Trophoblast cell (in vitro differentiated cells and primary cell): ENCODE data around the gene GALNS.

Source experiments
- DNase-seq, 2 donors: peaks; one replicate each; pipeline ENCODE4 v3.0.0-alpha.2; 2016
- H2AFZ ChIP-seq: 2 replicates; pipeline ENCODE4 v1.6.1; 2013; ENCODE audit warnings: low read length, moderate library complexity, mild to moderate bottlenecking; ENCODE audit not compliant: insufficient read depth, poor library complexity
- H2AK5ac ChIP-seq: 2 replicates; pipeline ENCODE4 v1.6.1; 2013; ENCODE audit warnings: mild to moderate bottlenecking, low read length
- H2BK120ac ChIP-seq: 2 replicates; pipeline ENCODE4 v1.6.1; 2013; ENCODE audit warnings: low read length, mild to moderate bottlenecking, moderate library complexity; ENCODE audit not compliant: insufficient read depth, poor library complexity
- H2BK12ac ChIP-seq: 2 replicates; pipeline ENCODE4 v1.6.1; 2013; ENCODE audit warnings: mild to moderate bottlenecking, low read length, moderate library complexity
- H2BK5ac ChIP-seq: 2 replicates; pipeline ENCODE4 v1.6.1; 2013; ENCODE audit warnings: low read length, low read depth, moderate library complexity, mild to moderate bottlenecking; ENCODE audit not compliant: poor library complexity
- H3K14ac ChIP-seq: 2 replicates; pipeline ENCODE4 v1.6.1; 2013; ENCODE audit warnings: mild to moderate bottlenecking, low read length
- H3K18ac ChIP-seq: 2 replicates; pipeline ENCODE4 v1.6.1; 2013; ENCODE audit warnings: mild to moderate bottlenecking, low read length
- H3K23ac ChIP-seq: 2 replicates; pipeline ENCODE4 v1.6.1; 2013; ENCODE audit warnings: low read length
- H3K27ac ChIP-seq: 2 replicates; pipeline ENCODE4 v1.5.1; 2013; ENCODE audit warnings: low read depth, mild to moderate bottlenecking, inconsistent platforms, low read length, moderate library complexity
- H3K27me3 ChIP-seq: 2 replicates; pipeline ENCODE4 v1.6.1; 2013; ENCODE audit warnings: inconsistent platforms, mild to moderate bottlenecking, low read length, moderate library complexity; ENCODE audit not compliant: insufficient read depth
- H3K36me3 ChIP-seq, 2 experiments: 1 replicate in 1 of 2; 2 replicates in 1 of 2; pipeline ENCODE4 v1.6.1; 2013; ENCODE audit warnings: low read length in 2 of 2, mild to moderate bottlenecking in 2 of 2, moderate library complexity in 1 of 2; ENCODE audit not compliant: insufficient read depth in 2 of 2, control insufficient read depth in 1 of 2
- H3K4ac ChIP-seq: 2 replicates; pipeline ENCODE4 v1.6.1; 2013; ENCODE audit warnings: low read depth, mild to moderate bottlenecking, low read length, moderate library complexity
- H3K4me1 ChIP-seq, 2 experiments: 1 replicate in 1 of 2; 2 replicates in 1 of 2; pipeline ENCODE4 v1.6.1; 2013; ENCODE audit warnings: low read length in 2 of 2, mild to moderate bottlenecking in 2 of 2, moderate library complexity in 1 of 2; ENCODE audit not compliant: insufficient read depth in 2 of 2, control insufficient read depth in 1 of 2
- H3K4me2 ChIP-seq: 2 replicates; pipeline ENCODE4 v1.6.1; 2013; ENCODE audit warnings: inconsistent platforms, mild to moderate bottlenecking, low read length, moderate library complexity
- H3K4me3 ChIP-seq: 2 replicates; pipeline ENCODE4 v1.5.1; 2013; ENCODE audit warnings: mild to moderate bottlenecking, low read depth, low read length, inconsistent platforms
- H3K79me1 ChIP-seq: one replicate; pipeline ENCODE4 v1.6.1; 2013; ENCODE audit warnings: low read length
- H3K79me2 ChIP-seq: 2 replicates; pipeline ENCODE4 v1.6.1; 2013; ENCODE audit warnings: low read length, mild to moderate bottlenecking; ENCODE audit not compliant: control insufficient read depth, insufficient read depth, poor library complexity
- H3K9ac ChIP-seq: 2 replicates; pipeline ENCODE4 v1.6.1; 2013; ENCODE audit warnings: mild to moderate bottlenecking, low read length
- H3K9me3 ChIP-seq: 2 replicates; pipeline ENCODE4 v1.6.1; 2013; ENCODE audit warnings: low read depth, mild to moderate bottlenecking, control low read depth, inconsistent platforms, low read length; ENCODE audit not compliant: insufficient read depth
- H4K12ac ChIP-seq: 2 replicates; pipeline ENCODE4 v1.6.1; 2013; ENCODE audit warnings: low read depth, mild to moderate bottlenecking, low read length, moderate library complexity
- H4K8ac ChIP-seq: 2 replicates; pipeline ENCODE4 v1.6.1; 2013; ENCODE audit warnings: low read depth, mild to moderate bottlenecking, low read length, moderate library complexity
- H4K91ac ChIP-seq: one replicate; pipeline ENCODE4 v1.6.1; 2013; ENCODE audit warnings: low read depth, mild to moderate bottlenecking, low read length, moderate library complexity
- WGBS: extraction: QIAGEN DNeasy Blood & Tissue Kit; methylation state at CpG from one replicate; pipeline ENCODE4 v1.1.7; 2013; ENCODE audit warnings: missing lambda C conversion rate; ENCODE audit not compliant: insufficient read length, insufficient coverage; ENCODE audit errors: extremely low coverage; 5-methylcytosine and 5-hydroxymethylcytosine counted together

The GALNS gene

GRCh38 chr16:88864099-88864498 lies 7.4 kb upstream of the GALNS start:
- no peak overlapping the region for H2BK5ac ChIP-seq
- H3K27ac ChIP-seq: no peak overlapping the region
- H3K36me3 ChIP-seq: peaks cover 30 to 33% of the 10 kb centered on the region in 2 experiments
- no peaks in the 10 kb centered on the region for H3K4me1 ChIP-seq
- no peak overlapping the region for H2AFZ ChIP-seq
- H3K23ac ChIP-seq: no peak overlapping the region
- H3K18ac ChIP-seq: no peak overlapping the region
- no peaks in the 10 kb centered on the region for H3K79me2 ChIP-seq
- DNase-seq: no peak
- H2BK120ac ChIP-seq: no peak overlapping the region
- WGBS: no CpG with 5 or more reads among the region's 15 CpGs
- H2BK12ac ChIP-seq: no peak overlapping the region
- H3K4me2 ChIP-seq: no peak overlapping the region
- H3K9ac ChIP-seq: no peak overlapping the region
- no peaks in the 10 kb centered on the region for H3K27me3 ChIP-seq
- no peak overlapping the region for H3K4ac ChIP-seq
- H3K4me3 ChIP-seq: no peak overlapping the region
- peaks cover 2% of the 10 kb centered on the region for H3K9me3 ChIP-seq
- H2AK5ac ChIP-seq: no peak overlapping the region
- no peak overlapping the region for H4K91ac ChIP-seq
- no peak overlapping the region for H3K14ac ChIP-seq
- no peaks in the 10 kb centered on the region for H3K79me1 ChIP-seq
- no peak overlapping the region for H4K8ac ChIP-seq
- no peak overlapping the region for H4K12ac ChIP-seq

DNA sequence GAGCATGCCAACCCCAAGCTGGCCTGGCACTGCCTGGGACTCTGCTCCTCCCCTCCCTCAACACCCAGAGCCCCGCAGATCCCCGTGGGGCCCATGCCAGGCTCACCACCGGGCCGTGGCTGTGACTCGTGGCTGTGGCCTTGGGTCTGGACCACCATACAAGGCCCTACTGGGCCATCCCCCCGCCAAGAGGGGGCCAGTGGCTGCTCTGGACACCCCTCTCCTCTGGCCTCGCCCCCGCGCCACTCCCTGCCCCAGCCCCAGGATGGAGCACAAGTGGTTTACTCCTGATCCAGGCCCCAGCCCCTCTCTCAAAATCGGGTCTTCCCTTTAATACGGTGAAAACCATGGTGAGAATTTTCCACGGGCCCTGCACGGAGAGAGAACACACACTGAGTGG lies 6.7 kb upstream of the GALNS start:
- no peak overlapping the region for H3K23ac ChIP-seq
- no peak for DNase-seq
- no peaks in the 10 kb centered on the region for H3K79me2 ChIP-seq
- H4K12ac ChIP-seq: no peak overlapping the region
- H2BK5ac ChIP-seq: no peak overlapping the region
- H2BK120ac ChIP-seq: no peak overlapping the region
- H3K27me3 ChIP-seq: no peaks in the 10 kb centered on the region
- no peak overlapping the region for H3K27ac ChIP-seq
- H3K4me3 ChIP-seq: no peak overlapping the region
- H3K79me1 ChIP-seq: no peaks in the 10 kb centered on the region
- H3K36me3 ChIP-seq: peaks cover 30 to 37% of the 10 kb centered on the region in 2 experiments
- H3K4ac ChIP-seq: no peak overlapping the region
- H4K8ac ChIP-seq: no peak overlapping the region
- whole genome bisulfite sequencing: no CpG with 5 or more reads among the region's 13 CpGs
- no peak overlapping the region for H3K4me2 ChIP-seq
- no peak overlapping the region for H2AK5ac ChIP-seq
- no peak overlapping the region for H3K18ac ChIP-seq
- H2AFZ ChIP-seq: no peak overlapping the region
- no peak overlapping the region for H3K9ac ChIP-seq
- no peak overlapping the region for H4K91ac ChIP-seq
- no peak overlapping the region for H2BK12ac ChIP-seq
- no peak overlapping the region for H3K14ac ChIP-seq
- H3K4me1 ChIP-seq: no peaks in the 10 kb centered on the region
- peaks cover 2% of the 10 kb centered on the region for H3K9me3 ChIP-seq

DNA sequence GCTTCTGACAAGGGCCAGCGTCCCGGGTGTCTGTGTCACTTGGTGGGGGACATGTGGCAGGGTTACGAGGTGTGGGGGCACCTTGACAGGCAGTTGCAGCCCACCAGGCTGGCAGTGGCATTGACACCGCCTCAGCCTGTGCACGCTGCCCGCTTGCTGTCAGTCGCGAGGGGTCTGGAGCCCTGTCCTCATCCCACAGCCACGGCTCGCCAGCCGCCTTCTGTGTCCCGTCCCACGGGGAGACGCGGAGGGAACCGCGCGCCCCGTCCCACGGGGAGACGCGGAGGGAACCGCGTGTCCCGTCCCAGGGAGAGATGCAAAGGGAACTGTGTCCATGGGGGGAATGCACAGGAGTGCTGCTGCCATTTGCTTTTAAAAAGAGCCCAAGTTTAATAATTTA lies 6.2 kb upstream of the GALNS start:
- Histone ChIP-seq H3K14ac (no peak overlapping the region), H2BK12ac (no peak overlapping the region), H3K4me1 (no peaks in the 10 kb centered on the region), H2AFZ (no peak overlapping the region), H3K4me2 (no peak overlapping the region), H3K4me3 (no peak overlapping the region), H2AK5ac (no peak overlapping the region), H3K27me3 (no peaks in the 10 kb centered on the region), H3K79me1 (no peaks in the 10 kb centered on the region), H2BK120ac (no peak overlapping the region), H3K4ac (no peak overlapping the region), H3K36me3 (peaks cover 30 to 38% of the 10 kb centered on the region in 2 experiments), H4K8ac (no peak overlapping the region), H3K27ac (no peak overlapping the region), H3K9ac (no peak overlapping the region), H2BK5ac (no peak overlapping the region), H4K91ac (no peak overlapping the region), H3K18ac (no peak overlapping the region), H3K9me3 (peaks cover 2% of the 10 kb centered on the region), H4K12ac (no peak overlapping the region), H3K23ac (no peak overlapping the region), H3K79me2 (no peaks in the 10 kb centered on the region)
- WGBS: no CpG with 5 or more reads among the region's 25 CpGs
- no peak for DNase-seq

DNA sequence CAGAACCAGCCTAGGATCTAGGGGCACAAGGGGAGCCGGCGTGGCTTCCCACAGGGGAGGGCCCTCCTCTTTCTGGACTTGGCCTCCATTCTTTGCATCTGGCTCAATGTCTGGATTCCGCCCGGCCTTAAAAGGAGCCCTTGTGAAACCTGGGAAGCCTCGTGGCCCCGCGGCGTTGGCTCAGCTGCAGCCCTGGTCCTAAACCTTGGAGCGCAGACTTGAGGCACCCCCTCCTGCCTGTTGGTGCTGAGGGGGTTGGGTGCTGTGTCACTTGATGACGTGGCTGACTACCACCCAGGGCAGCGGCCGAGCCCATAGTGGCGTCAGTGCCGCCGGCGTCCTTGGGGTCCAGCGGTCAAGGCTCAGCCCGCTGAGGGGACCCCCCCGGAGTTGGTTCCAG lies 4.6 kb upstream of the GALNS start:
- H3K9ac ChIP-seq: no peak overlapping the region
- no peaks in the 10 kb centered on the region for H3K27me3 ChIP-seq
- peaks cover 6% of the 10 kb centered on the region for H3K79me2 ChIP-seq
- no peak overlapping the region for H3K4ac ChIP-seq
- no peak for DNase-seq
- no peak overlapping the region for H2BK5ac ChIP-seq
- peaks cover 2% of the 10 kb centered on the region for H3K9me3 ChIP-seq
- H3K14ac ChIP-seq: no peak overlapping the region
- H4K12ac ChIP-seq: no peak overlapping the region
- H2BK12ac ChIP-seq: no peak overlapping the region
- no peak overlapping the region for H3K4me2 ChIP-seq
- peaks cover 6% of the 10 kb centered on the region for H3K79me1 ChIP-seq
- peaks cover 30 to 38% of the 10 kb centered on the region in 2 experiments for H3K36me3 ChIP-seq
- H4K91ac ChIP-seq: no peak overlapping the region
- no peaks in the 10 kb centered on the region for H3K4me1 ChIP-seq
- H3K18ac ChIP-seq: no peak overlapping the region
- H3K23ac ChIP-seq: no peak overlapping the region
- H2AK5ac ChIP-seq: no peak overlapping the region
- H2BK120ac ChIP-seq: no peak overlapping the region
- H3K27ac ChIP-seq: no peak overlapping the region
- H2AFZ ChIP-seq: no peak overlapping the region
- no peak overlapping the region for H3K4me3 ChIP-seq
- no peak overlapping the region for H4K8ac ChIP-seq
- no CpG with 5 or more reads among the region's 19 CpGs for WGBS
